Activated CD8-positive, alpha-beta memory T cell treated with anti-CD3 and anti-CD28 coated beads, Interleukin-2, amount 50 U/mL, for 24 hours (primary cell): ENCODE data around the gene SASH3.

Source experiments
- DNase-seq: peaks from one replicate; pipeline ENCODE4 v3.0.0-alpha.2; 2020; ENCODE audit errors: extremely low read depth

SASH3 gene

DNA sequence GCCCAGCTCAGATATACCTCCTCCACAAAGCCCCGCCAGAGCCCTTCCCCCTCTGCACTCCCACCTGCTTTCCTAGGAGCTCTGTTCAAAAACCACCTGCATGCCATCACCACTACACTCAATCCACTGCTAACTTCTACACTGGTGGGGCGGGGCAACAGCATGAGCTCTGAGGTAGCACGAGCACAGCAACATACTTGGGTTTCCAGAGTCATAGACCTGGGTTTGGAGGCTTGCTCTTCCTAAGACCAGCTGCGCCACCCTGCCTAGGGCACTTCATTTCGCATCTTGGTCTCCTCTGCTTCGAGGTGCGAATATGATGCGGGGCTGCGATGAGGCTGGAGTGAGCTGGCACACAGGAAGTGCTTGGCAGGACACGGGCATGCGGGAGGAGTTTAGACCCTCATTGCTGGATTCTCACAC, 3.6 kb downstream of the SASH3 start:
- DNase-seq: no peak

DNA sequence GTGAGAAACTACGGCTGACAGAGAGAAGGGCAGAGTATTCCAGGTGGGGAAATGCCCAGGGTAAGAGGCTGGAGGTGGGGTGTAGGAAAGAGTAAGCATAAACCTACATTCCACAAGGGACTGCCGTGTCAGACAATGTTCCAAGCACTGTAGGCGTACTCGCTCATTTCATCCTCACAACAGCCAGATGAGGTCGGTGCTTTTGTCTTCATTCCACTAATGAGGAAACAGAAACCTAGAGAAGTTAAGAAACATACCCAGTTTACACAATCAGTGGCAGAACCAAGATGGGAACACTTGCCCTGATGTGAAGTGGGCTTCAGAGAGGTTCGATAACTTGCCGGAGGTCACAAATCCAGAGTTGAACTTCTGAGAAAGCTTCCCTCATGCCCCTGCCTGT, 4.6 kb downstream of the SASH3 start:
- DNase-seq: no peak

DNA sequence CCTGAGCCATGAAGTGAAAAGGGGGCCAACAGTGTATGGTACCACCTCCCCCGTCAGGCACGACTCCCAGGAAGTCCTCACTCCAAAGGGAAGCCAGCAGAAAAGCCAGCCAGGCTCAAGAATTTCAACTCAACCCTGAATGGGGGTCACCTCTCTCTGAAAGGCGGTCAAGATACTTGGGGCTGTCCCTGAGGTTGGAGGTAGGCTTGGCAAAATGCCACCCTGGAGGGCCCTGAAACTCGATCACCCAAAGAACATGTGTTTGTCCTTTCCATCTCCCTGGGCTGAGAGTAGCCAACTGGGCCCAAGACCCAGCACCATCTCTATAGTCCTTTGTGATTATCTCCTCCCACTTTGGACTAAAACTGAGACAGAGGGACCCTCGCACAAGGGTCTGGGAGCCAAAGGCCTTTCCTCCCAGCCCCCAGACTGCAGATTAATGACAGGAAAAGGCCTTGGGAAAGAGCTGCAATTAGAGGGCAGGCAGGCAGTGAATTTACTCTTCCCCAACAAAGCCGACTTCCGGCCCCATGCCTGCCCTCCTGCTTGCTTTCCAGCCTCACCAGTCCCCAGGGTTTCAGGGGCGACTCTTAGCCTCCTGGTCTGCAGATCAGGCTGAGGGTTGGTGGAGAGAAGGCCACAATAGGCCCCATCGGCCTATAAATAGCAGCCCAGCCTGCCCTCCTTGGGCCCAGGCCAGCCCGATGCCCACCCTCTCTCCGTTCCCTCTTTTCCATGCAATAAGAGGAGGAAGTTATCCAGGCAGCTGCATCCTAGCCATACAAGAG, 5.6 kb downstream of the SASH3 start:
- DNase-seq: no peak

DNA sequence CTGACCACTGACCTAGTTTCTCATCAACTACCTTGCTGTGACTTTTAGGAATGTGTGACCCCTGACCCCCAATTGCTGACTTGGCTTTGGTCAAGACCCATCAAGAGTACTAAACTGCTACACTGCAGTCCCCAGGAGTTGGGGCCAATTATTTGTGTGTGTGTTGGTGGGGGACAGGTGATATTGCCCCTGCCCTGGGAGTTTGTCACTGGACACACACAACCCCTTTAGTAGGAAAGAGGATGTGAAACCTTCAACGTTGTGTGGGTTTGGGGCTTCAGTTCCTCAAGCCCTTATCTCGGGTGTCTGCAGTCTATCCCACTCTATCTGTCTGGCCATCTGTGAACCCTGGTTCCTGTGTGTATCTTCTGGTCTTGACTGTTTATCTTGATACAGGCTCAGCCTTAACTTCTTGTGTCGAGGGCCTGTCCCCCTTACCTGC, 6.5 kb downstream of the SASH3 start:
- DNase-seq: no peak

DNA sequence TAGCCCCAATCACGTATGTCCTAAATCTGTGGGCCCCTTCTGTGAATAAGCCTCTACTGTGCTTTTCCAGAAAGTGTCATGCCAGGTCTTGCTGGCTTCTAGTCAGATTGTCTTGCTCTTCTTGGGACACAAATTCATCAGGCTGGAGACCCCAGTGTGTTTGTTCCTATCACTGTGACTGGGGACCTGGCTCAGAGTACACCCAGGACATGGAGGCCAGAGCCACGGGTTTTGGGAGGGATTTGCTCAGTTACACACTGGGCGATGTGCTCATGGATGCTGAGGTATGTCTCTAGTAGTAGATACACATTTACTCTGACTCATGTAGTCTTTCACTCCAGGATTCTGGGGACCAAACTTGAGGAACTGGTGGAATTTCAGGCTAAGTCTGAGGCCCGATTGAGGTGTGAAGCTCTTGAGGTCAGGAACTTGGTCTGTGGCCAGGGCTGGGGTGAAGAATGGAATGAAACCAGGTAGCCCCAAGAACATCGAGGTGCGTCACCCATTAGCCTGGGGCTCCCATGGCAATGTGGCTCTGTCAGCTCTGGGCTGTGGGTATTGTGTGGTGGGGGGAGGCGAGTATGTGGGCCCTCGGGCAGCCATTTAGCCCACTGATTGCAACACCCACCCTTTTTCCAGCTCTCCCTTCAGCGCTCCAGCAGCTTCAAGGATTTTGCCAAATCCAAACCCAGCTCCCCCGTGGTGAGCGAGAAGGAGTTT, 7.7 kb downstream of the SASH3 start:
- no peak for DNase-seq

DNA sequence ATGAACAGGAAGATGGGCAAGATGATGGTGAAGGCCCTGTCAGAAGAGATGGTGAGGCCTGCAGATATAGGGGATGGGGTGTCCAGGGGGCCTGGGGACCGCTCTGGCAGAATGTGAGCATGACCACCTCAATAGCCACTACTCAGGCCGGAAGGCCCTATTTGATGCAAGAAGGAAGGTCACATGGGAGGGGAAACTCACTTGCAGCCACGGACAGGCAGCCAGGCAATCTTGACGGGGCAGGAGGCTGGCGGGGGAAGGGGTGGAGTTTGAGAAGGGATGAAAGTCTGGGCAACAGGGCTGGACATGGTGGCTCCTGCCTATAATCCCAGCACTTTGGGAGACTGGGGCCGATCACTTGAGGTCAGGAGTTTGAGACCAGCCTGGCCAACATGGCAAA, 8.8 kb downstream of the SASH3 start:
- DNase-seq: no peak

DNA sequence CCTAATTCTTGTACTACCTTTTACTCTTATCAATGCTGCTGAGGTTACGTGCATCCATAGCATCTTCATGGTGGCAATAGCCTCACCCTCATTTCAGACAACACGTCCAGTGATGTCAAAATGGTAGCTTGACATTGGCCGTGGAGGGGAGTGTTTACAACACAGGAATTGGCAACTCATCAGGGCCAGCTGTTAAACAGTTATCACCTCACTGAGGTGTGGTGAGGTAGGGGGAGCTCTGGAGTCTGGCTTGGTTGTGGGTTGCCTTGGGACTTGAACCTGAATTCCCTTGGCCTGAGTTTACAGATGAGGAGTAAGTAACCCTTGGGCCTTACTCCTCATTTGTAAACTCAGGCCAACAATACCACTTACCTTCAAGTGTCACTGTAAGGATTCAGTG, 10.4 kb downstream of the SASH3 start:
- no peak for DNase-seq

DNA sequence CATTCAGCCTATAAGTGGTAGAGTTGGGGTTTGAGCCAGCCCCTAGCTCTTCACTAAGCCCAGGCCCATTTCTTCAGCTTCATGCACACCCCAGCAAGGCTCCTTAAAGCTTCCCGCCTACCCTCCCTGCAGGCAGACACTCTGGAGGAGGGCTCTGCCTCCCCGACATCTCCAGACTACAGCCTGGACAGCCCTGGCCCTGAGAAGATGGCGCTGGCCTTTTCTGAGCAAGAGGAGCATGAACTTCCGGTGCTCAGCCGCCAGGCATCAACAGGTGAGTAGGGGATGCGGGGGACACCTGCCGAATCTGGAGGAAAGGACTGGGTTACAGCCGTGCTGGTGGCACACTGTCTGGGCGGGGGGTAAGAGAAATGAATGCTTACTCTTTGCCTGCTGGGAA, 11.1 kb downstream of the SASH3 start:
- no peak for DNase-seq

DNA sequence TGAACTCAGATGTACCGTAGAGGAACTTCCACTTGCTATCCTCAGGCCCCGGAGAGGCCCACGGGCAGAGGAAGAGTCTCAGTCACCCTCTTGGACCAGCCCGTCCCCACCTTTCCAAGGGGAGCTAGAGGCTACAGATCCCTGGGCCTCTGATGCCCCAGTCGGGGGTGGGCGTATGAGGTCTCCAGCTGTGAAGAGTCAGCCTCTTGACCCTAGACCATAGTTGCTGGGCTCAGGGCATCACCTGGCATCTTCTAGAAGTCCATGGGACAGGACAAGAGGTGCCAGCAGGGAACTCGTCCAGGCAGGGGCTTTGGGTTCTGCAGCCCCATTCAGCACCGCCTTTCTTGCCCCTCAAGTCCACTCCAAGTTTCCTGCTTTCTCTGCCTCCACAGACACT, 11.6 kb downstream of the SASH3 start:
- no peak for DNase-seq

DNA sequence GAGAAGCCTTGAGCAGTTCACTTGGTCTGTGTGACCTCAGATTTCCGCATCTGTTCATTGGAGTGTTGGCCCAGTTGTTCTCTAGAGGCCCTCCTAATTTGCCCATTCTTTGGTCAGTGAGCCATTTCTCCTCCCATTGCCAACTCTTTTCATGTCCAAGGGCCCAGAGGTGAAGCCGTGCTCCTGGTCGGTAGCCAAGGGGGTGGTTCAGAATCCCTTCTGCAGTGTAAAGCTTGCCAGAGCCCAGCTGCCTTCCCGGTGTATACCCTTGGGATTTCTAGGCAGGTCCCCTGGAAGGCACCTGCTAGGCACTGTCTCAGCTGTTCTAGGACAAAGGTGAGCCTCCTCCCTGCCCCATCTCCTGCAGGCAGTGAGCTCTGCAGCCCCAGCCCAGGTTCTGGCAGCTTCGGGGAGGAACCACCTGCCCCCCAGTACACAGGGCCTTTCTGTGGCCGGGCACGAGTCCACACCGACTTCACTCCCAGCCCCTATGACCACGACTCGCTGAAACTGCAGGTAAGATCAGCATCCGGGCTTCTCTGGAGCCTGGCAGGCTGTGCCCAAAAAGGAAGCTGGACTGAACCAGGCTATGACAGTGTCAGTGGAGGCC, 12.3 kb downstream of the SASH3 start:
- no peak for DNase-seq

DNA sequence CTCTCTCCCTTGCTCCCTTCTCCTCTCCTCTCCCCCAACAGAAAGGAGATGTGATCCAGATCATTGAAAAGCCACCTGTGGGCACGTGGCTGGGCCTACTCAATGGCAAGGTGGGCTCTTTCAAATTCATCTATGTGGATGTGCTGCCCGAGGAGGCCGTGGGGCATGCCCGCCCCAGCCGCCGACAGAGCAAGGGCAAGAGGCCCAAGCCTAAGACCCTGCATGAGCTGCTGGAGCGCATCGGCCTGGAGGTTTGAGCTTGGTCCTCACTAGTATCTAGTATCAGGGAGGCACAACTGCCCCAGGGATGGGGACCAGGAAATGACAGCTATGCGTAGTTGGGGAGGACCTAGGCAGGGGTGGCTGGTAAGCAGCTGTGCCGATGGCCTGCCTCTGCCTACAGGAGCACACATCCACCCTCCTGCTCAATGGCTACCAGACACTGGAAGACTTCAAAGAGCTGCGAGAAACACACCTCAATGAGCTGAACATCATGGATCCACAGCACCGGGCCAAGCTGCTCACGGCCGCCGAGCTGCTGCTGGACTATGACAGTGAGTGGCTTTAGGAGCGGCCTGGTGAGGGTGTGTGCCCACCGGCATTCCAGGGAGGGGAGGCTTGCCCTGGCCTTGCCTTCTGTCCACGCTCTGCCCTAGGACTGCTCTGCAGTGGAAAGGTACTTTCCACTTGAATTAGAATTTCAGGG, 13.0 kb downstream of the SASH3 start:
- DNase-seq: no peak

DNA sequence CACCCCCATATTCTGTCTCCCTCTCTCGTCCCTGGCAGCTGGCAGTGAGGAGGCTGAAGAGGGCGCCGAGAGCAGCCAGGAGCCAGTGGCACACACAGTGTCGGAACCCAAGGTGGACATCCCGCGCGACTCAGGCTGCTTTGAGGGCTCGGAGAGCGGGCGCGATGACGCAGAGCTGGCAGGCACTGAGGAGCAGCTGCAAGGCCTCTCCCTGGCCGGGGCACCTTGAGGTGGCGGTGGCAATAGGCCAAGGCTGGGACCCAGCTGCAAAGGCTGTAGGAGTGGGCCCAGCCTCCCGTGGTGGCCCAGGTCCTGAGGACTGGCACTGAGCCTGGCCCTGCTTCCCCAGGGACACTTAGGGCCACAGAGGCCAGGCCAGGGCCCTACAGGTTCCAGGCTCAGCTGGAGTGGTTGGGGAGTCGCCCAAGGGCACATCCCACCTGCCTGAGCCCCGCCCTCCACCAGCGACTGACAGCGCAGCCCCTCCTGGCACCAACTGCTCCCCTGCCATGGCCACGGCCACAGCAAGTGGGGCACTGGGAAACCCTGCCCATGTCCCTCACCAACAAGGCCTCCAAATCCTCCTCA, 13.9 kb downstream of the SASH3 start:
- DNase-seq: no peak

DNA sequence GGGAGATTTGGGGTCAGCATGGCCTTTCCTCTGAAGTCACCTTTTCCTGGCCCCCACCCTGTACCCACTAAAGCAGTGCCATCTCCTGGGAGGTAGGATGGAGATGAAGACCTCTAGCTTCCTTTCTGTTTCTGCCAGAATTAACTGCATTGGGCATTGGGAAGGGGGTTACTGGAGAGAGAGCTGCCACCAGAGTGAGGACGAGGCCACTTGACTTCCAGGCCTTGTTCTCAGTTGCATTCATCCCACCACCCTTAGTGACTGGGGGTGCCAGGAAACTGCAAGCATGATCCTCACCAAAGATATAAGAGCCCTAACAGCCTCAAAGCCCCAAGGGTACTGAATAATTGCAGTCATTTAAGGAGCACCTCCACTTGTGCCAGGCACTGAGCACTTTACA, 15.8 kb downstream of the SASH3 start:
- DNase-seq: no peak

DNA sequence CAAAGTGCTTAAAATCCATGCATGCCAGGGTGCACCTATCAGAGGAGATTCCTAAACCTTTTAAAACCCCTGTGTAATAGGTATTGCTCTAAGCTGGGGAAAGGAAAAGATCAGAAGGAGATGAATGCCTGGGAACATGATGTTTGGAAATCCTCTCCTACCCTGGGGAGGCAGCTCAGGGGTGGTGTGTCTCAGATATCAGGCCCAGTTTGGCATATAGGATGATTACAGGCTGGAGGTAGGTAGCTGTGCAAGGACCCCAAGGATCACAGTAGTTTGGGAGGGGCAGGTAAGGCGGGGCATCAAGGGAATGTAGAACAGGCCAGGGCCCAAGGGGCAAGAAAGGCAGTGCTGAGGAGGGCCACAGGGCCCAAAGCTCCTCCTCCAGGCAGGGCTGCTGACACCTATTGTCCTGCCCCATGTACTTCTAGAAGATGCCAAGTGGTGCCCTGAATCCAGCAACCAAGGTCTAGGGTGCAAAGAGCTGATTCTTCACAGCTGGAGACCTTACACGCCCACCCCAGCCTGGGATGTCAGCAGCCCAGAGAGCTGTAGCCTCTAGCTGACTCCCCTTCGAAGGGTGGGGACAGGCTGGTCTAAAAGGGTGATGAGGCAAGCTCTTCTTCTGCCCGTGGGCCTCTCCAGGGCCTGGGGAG, 17.6 kb downstream of the SASH3 start:
- no peak for DNase-seq

DNA sequence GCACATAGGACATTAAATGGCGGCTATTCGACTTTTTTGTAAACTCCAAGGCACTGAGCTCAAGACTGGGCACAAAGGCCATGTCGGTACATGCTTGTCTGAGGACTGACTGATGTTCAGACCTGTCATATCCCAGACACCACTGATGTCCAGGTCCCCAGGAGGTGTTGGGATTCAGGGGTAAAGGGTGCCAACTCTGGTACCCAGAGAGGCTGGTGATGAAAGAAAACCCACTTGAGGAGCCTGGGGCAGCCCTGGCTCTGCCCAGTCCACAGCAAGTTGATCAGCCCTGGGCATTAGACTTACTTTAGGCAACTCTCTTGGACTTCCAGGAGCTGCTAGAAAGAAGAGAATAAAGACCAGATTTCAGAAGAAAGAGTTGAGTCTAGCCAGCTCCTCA, 18.7 kb downstream of the SASH3 start:
- DNase-seq: no peak

DNA sequence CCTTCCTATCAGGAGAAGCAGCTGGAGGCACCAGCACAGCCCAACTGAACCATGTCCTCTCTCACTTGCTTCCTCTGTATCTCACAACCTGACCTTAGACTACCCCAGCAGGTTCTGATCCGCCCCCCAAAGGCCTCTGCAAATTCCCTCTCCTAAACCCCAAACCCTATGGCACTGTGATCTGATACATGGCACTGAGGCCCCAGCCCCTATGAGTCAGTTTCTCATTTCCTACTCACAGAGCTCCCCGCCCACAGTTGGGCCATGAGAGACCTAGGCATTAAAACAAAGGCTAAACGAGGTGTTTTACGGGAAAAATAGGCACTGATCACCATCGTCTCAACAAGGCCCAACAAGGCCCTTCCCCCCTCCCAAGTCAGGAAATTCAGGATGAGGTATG, 19.1 kb downstream of the SASH3 start:
- no peak for DNase-seq

DNA sequence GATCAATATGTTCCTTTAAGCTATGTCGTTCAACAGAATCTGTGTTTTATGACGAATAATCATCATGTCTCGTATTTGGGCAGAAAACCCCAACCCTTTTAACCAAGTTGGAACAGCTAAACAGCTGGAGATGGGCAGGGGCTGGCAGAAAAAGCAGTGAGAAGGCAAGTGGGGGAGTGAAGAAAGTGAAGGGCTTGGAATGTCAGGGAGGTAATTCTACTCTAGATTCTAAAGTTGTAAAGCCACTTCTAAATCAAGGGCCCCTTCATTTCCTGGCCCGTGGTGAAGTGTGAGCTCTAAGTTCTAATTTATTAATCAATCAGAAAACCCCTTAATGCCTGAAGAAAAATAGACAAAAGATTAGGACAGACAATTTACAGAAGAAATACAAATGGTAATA, 20.4 kb downstream of the SASH3 start:
- no peak for DNase-seq

DNA sequence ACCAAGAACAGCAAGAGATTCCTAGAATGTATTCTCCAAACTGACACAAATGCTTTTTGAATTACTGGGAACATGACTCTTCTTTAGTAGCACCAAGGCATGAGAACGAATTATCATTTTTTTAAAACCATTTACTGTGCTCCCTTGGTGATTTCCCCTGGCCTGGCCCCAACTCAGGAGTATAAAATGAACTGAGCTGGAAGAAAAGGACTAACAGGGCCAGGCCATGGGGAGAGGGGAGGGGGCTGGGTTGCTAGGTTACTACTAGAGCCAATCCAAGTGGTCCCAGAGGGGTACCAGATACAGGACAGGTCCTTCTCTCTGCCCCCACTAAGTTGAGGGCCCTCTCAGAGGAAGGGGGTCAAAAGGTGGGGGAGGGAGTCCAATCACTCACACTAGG, 23.1 kb downstream of the SASH3 start:
- DNase-seq: no peak

DNA sequence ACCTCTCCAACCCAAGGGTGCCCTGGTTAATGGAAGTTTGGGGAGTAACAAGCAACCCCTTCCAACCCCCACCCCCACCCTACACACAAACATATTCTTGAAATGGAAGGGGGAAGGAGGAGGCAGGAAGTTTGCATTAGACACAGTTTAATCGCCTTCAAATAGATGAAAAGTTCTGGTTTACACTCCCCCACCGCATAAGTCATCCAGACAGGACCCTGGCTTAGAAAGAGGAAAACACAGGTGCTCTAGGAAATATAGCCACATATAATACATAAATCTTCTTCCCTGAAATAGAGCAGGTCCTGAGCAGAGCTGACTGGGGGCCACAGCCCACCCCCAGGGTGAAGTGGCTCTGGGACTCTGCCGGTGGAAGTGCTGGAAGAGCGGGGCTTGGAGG, 25.1 kb downstream of the SASH3 start:
- no peak for DNase-seq

DNA sequence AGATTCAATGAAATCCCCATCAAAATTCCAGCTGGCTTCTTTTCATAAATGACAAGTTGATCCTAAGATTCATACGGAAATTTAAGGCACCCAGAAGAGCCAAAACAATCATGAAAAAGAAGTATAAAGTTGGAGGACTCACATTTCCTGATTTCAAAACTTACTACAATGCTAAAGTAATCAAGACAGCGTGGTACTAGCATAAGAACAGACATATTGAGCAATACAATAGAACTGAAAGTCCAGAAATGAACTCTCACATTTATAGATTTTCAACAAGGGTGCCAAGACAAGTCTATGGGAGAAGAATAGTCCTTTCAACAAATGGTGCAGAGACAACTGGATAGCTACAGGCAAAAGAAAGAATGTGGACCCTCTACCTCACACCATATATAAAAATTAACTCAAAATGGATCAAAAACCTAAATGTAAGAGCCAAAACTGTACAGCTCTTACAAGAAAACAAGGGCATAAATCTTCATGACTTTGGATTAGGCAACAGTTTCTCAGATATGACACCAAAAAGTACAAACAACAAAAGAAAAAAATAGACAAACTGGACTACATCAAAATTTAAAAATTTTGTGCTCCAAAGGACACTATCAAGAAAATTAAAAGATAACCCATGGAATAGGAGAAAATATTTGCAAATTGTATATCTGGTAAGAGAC, 28.5 kb downstream of the SASH3 start:
- no peak for DNase-seq
